ENCODE data around the gene SLC27A3.

The SLC27A3 gene

GRCh38 chr1:153774780-153775457, at the start of gene SLC27A3:
Gene SLC27A3 (plus strand): TSS chr1:153775407. CDS start chr1:153775498, 91 bp downstream.
- DNase-seq (ENCODE audit: low read depth in 2 of 2), result peak in 1 of 2 donors; percentile 17

GRCh38 chr1:153727463-153728304, 47.5 kb upstream of the SLC27A3 start, which contains the start of gene INTS3:
Gene INTS3 (plus strand): TSS chr1:153728050. CDS start chr1:153728635, 585 bp downstream.
- peak; percentile 94 to 97 for DNase-seq (ENCODE audit: low read depth in 2 of 2)

GRCh38 chr1:153728305-153729066, 46.7 kb upstream of the SLC27A3 start:
- DNase-seq (ENCODE audit: low read depth in 2 of 2), result peak; percentile 18 to 26

- DNase-seq (ENCODE audit: low read depth in 2 of 2), result no peak
Measured at GRCh38 chr1:153730468-153730988, 44.7 kb upstream of the SLC27A3 start.

- no peak for DNase-seq (ENCODE audit: low read depth in 2 of 2)
Measured at GRCh38 chr1:153733970-153734369, 41.2 kb upstream of the SLC27A3 start.

GRCh38 chr1:153734396-153735089, 40.7 kb upstream of the SLC27A3 start:
- DNase-seq (ENCODE audit: low read depth in 2 of 2), result no peak

GRCh38 chr1:153735090-153735420, 40.2 kb upstream of the SLC27A3 start:
- DNase-seq (ENCODE audit: low read depth in 2 of 2), result no peak

- no peak for DNase-seq (ENCODE audit: low read depth in 2 of 2)
Measured at GRCh38 chr1:153741986-153742385, 33.2 kb upstream of the SLC27A3 start.

- DNase-seq (ENCODE audit: low read depth in 2 of 2), result no peak
Measured at GRCh38 chr1:153742411-153743142, 32.6 kb upstream of the SLC27A3 start.

- DNase-seq (ENCODE audit: low read depth in 2 of 2), result no peak
Measured at GRCh38 chr1:153745417-153745816, 29.8 kb upstream of the SLC27A3 start.

- DNase-seq (ENCODE audit: low read depth in 2 of 2), result no peak
Measured at GRCh38 chr1:153746174-153746573, 29.0 kb upstream of the SLC27A3 start.

GRCh38 chr1:153748903-153749302, 26.3 kb upstream of the SLC27A3 start:
- DNase-seq (ENCODE audit: low read depth in 2 of 2), result no peak

- peak; percentile 60 to 70 for DNase-seq (ENCODE audit: low read depth in 2 of 2)
Measured at GRCh38 chr1:153749408-153750005, 25.7 kb upstream of the SLC27A3 start.

- DNase-seq (ENCODE audit: low read depth in 2 of 2), result no peak
Measured at GRCh38 chr1:153750026-153750995, 24.9 kb upstream of the SLC27A3 start.

- DNase-seq (ENCODE audit: low read depth in 2 of 2), result no peak
Measured at GRCh38 chr1:153752072-153752471, 23.1 kb upstream of the SLC27A3 start.

GRCh38 chr1:153752571-153753195, 22.5 kb upstream of the SLC27A3 start:
- no peak for DNase-seq (ENCODE audit: low read depth in 2 of 2)

- DNase-seq (ENCODE audit: low read depth in 2 of 2), result no peak
Measured at GRCh38 chr1:153754266-153754665, 20.9 kb upstream of the SLC27A3 start.

GRCh38 chr1:153760440-153760839, 14.8 kb upstream of the SLC27A3 start:
- no peak for DNase-seq (ENCODE audit: low read depth in 2 of 2)

Data from stimulated activated CD4-positive, alpha-beta T cell treated with anti-CD3 and anti-CD28 coated beads, Interleukin-1b, Interleukin-23, amount 100 ng/mL, for 4 hours (primary cell).